Smooth muscle cell (in vitro differentiated cells): ENCODE data around the gene PRDX6. TPM values are rescaled to one million over a fixed set of nuclear protein-coding genes. Genes with fewer than 3 reads are reported as not detected.

Experiments
- DNase-seq: peaks from one replicate; lab custom pipeline; 2025; ENCODE audit not compliant: unreplicated experiment; lab: John Stamatoyannopoulos, UW
- H2AFZ ChIP-seq: fragments of 200-600 bp; sonication (generic); 2 replicates; pipeline ENCODE4 v1.6.0; 2016; ENCODE audit warnings: antibody characterized with exemption, low read depth, mild to moderate bottlenecking
- H3F3A ChIP-seq: fragments of 200-600 bp; sonication (generic); 2 replicates; pipeline ENCODE4 v1.6.0; 2017; ENCODE audit warnings: antibody characterized with exemption, low read depth
- H3K27ac ChIP-seq: fragments of 200-600 bp; sonication (generic); 2 replicates; pipeline ENCODE4 v1.5.1; 2016; ENCODE audit warnings: low read depth, mild to moderate bottlenecking
- H3K27me3 ChIP-seq: fragments of 200-600 bp; sonication (generic); 2 replicates; pipeline ENCODE4 v1.6.1; 2016; ENCODE audit warnings: low read depth, mild to moderate bottlenecking
- H3K36me3 ChIP-seq: fragments of 200-600 bp; sonication (generic); 2 replicates; pipeline ENCODE4 v1.5.1; 2016; ENCODE audit warnings: low read depth
- H3K4me1 ChIP-seq: fragments of 200-600 bp; sonication (generic); 2 replicates; pipeline ENCODE4 v1.5.1; 2016; ENCODE audit warnings: low read depth
- H3K4me2 ChIP-seq: fragments of 200-600 bp; sonication (generic); 2 replicates; pipeline ENCODE4 v1.6.0; 2016; ENCODE audit warnings: mild to moderate bottlenecking
- H3K4me3 ChIP-seq: fragments of 200-600 bp; sonication (generic); 2 replicates; pipeline ENCODE4 v1.5.1; 2016; ENCODE audit warnings: mild to moderate bottlenecking
- H3K79me2 ChIP-seq: fragments of 200-600 bp; sonication (generic); 2 replicates; pipeline ENCODE4 v1.6.0; 2016; ENCODE audit warnings: low read depth, mild to moderate bottlenecking
- H3K9ac ChIP-seq: fragments of 200-600 bp; sonication (generic); 2 replicates; pipeline ENCODE4 v1.6.0; 2016; ENCODE audit warnings: low read depth
- H3K9me3 ChIP-seq: fragments of 200-600 bp; sonication (generic); replicated peaks from 2 replicates; pipeline ENCODE4 v1.5.1; 2016; ENCODE audit warnings: low read depth
- H4K20me1 ChIP-seq: fragments of 200-600 bp; sonication (generic); 2 replicates; pipeline ENCODE4 v1.6.0; 2016; ENCODE audit warnings: low read depth
- WGBS: methylation state at CpG from one replicate; pipeline ENCODE4 v1.1.7; 2016; ENCODE audit warnings: low lambda C conversion rate; 5-methylcytosine and 5-hydroxymethylcytosine counted together
- polyA plus RNA-seq: library from polyadenylated mRNA; unstranded; fragments of >200 nt; fragmentation: Nextera tagmentation; extraction: Ambion mirVana; gene quantifications from 2 replicates; pipeline ENCODE4 v1.2.1, GENCODE V29; 2016
- total RNA-seq: library from RNA; depleted of rRNA; stranded (reverse); fragments of >200 nt; gene quantifications from 2 replicates; pipeline ENCODE4 v1.2.3, GENCODE V29; 2014
- TF ChIP-seq, protein P1 (sequence below): fragments of 200-600 bp; sonication (generic); IDR thresholded peaks from 2 replicates; pipeline ENCODE4 v1.5.1; 2017; ENCODE audit warnings: borderline replicate concordance, mild to moderate bottlenecking, antibody characterized with exemption; ENCODE audit not compliant: insufficient read depth, poor library complexity, severe bottlenecking

Gene PRDX6
- total and polyA plus RNA-seq, 2 experiments from 2014 or later: 484 to 689 TPM

DNA sequence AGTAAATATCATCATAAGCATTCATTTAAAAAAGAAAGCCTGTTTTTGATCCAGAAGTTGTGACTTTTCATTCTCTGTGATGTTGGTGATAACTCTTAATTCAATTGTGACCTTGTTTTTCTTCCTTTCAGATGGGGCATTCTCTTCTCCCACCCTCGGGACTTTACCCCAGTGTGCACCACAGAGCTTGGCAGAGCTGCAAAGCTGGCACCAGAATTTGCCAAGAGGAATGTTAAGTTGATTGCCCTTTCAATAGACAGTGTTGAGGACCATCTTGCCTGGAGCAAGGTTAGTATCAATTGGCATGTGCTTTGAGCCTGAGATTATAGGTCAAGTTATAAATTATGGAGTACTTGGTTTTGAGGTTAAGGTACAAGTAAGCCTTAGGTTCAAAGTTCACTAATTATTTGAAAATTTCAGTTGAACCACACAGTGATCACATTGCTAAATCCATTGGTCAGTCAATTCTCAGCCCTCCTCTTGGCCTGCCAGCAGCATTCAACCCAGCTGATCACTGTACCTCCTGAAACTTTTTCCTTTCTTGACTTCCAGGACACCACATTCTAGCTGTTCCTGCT, 4.1 kb downstream of the PRDX6 start:
- Histone ChIP-seq H3K27ac (no peak overlapping the region), H2AFZ (no peak overlapping the region), H3K79me2 (peaks cover 59% of the 10 kb centered on the region), H3F3A (peaks cover 11% of the 10 kb centered on the region), H3K4me3 (no peak overlapping the region), H3K27me3 (no peaks in the 10 kb centered on the region), H4K20me1 (peaks cover 80% of the 10 kb centered on the region), H3K4me1 (peaks cover 19% of the 10 kb centered on the region), H3K9me3 (no peaks in the 10 kb centered on the region), H3K4me2 (no peak overlapping the region), H3K36me3 (peaks cover 36% of the 10 kb centered on the region), H3K9ac (no peak overlapping the region)
- no peak for DNase-seq
- TF ChIP-seq, protein P1, sequence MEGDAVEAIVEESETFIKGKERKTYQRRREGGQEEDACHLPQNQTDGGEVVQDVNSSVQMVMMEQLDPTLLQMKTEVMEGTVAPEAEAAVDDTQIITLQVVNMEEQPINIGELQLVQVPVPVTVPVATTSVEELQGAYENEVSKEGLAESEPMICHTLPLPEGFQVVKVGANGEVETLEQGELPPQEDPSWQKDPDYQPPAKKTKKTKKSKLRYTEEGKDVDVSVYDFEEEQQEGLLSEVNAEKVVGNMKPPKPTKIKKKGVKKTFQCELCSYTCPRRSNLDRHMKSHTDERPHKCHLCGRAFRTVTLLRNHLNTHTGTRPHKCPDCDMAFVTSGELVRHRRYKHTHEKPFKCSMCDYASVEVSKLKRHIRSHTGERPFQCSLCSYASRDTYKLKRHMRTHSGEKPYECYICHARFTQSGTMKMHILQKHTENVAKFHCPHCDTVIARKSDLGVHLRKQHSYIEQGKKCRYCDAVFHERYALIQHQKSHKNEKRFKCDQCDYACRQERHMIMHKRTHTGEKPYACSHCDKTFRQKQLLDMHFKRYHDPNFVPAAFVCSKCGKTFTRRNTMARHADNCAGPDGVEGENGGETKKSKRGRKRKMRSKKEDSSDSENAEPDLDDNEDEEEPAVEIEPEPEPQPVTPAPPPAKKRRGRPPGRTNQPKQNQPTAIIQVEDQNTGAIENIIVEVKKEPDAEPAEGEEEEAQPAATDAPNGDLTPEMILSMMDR: no peak
- 96% methylated on average over 1 of the region's 1 CpG for WGBS

DNA sequence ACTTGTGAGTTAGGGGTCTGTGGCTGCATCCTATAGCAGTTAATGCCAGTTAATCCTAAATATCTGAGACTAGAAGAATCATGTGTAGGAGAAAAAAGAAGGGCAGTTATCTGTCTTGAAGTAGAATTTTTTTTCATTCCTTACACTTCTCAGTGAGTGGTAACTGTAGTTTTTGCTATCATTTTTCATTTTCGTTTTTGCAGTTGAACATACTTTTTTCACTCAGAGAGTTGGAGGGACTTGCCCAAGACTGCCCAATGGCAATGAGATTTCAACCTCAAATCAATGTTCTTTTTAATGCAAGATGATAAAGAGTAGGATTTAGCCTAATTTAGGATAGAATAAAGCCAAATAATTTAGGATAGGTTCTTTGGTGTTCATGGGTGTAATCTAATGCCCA, 5.5 kb downstream of the PRDX6 start:
- Histone ChIP-seq H3F3A (peaks cover 13% of the 10 kb centered on the region), H3K9me3 (no peaks in the 10 kb centered on the region), H3K9ac (no peak overlapping the region), H4K20me1 (peaks cover 82% of the 10 kb centered on the region), H3K27ac (no peak overlapping the region), H3K79me2 (peaks cover 54% of the 10 kb centered on the region), H3K27me3 (no peaks in the 10 kb centered on the region), H3K4me2 (no peak overlapping the region), H2AFZ (no peak overlapping the region), H3K4me3 (no peak overlapping the region), H3K36me3 (peaks cover 44% of the 10 kb centered on the region), H3K4me1 (peaks cover 19% of the 10 kb centered on the region)
- no peak for DNase-seq
- WGBS: 93% methylated on average over 1 of the region's 1 CpG
- TF ChIP-seq, protein P1: no peak

DNA sequence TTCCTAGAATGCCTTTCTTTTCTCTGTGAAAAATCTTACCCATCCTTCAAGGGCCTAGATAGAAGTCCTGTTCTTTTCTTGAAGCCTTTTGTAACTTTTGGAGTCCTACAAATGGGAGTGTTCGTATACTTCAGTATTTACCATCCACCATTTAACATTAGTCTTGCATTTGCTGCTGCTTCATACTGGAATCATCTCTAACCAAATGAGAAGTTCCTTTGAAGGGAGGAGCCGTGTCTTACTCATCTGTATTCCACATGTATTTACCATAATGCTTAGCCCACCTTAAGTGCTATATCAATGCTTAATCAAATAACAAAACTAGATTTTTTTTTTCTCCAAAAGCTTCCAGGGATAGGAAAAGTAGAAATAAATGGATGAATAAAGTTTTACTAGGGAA, 7.1 kb downstream of the PRDX6 start:
- Histone ChIP-seq H3K79me2 (peaks cover 38% of the 10 kb centered on the region), H3K27ac (no peak overlapping the region), H3K4me1 (peaks cover 8% of the 10 kb centered on the region), H3K9ac (no peak overlapping the region), H3K4me2 (no peak overlapping the region), H3K36me3 (peaks cover 44% of the 10 kb centered on the region), H4K20me1 (peaks cover 70% of the 10 kb centered on the region), H3F3A (peaks cover 13% of the 10 kb centered on the region), H3K9me3 (no peaks in the 10 kb centered on the region), H3K27me3 (no peaks in the 10 kb centered on the region), H3K4me3 (no peak overlapping the region), H2AFZ (no peak overlapping the region)
- no peak for DNase-seq
- WGBS: 95% methylated on average over 2 of the region's 2 CpGs
- TF ChIP-seq, protein P1: no peak

DNA sequence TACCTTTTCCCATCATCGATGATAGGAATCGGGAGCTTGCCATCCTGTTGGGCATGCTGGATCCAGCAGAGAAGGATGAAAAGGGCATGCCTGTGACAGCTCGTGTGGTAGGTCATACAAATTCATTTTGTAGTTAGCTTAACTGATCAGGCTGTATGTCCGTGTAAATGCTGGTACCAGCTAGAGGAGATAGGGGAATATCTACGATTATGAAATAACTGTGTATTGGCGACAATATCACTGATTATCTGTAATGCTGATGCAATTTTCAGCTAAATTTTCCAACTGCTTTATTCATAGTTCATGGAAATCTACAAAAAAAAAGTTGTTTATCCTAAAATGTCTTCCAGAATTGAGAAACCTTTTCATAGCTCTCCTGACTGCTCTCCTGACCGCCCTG, 8.3 kb downstream of the PRDX6 start:
- Histone ChIP-seq H4K20me1 (peaks cover 58% of the 10 kb centered on the region), H3K9me3 (no peaks in the 10 kb centered on the region), H3K79me2 (peaks cover 27% of the 10 kb centered on the region), H3K4me1 (no peaks in the 10 kb centered on the region), H3K27me3 (no peaks in the 10 kb centered on the region), H3K9ac (no peak overlapping the region), H3K27ac (no peak overlapping the region), H2AFZ (no peak overlapping the region), H3F3A (peaks cover 13% of the 10 kb centered on the region), H3K4me3 (no peak overlapping the region), H3K4me2 (no peak overlapping the region), H3K36me3 (peaks cover 44% of the 10 kb centered on the region)
- WGBS: 95% methylated on average over 7 of the region's 7 CpGs
- DNase-seq: no peak
- TF ChIP-seq, protein P1: no peak
